PC-9 (cell line): Measurements from ENCODE around the gene THAP7.

Experiments used
- CTCF ChIP-seq: fragments of 200-600 bp; sonication (generic); conservative IDR thresholded peaks from 2 replicates; pipeline ENCODE4 v1.6.1; 2017; ENCODE audit warnings: mixed run types, antibody characterized with exemption, mild to moderate bottlenecking, moderate library complexity
- EZH2 ChIP-seq: fragments of 200-600 bp; sonication (generic); IDR thresholded peaks from 2 replicates; pipeline ENCODE4 v1.8.0; 2017; ENCODE audit warnings: antibody characterized with exemption, low read depth

GRCh38 chr22:21014726-21015465 lies 13.0 kb upstream of the THAP7 start, which contains the start of gene P2RX6:
- TF ChIP-seq EZH2 (no peak), CTCF (no peak)
